SU-DHL-6 (cell line): ENCODE results near the gene TMEM198.

ENCODE experiments used
- CTCF ChIP-seq: fragments of 200-600 bp; sonication (generic); IDR thresholded peaks from one replicate; pipeline ENCODE4 v1.5.1; 2017; ENCODE audit warnings: antibody characterized with exemption, mild to moderate bottlenecking, low read length, moderate library complexity; ENCODE audit not compliant: insufficient read depth, poor library complexity, severe bottlenecking
- EZH2phosphoT487 ChIP-seq: fragments of 200-600 bp; sonication (generic), shearing (Covaris generic); conservative IDR thresholded peaks from 2 replicates; pipeline ENCODE4 v1.6.1; 2018; ENCODE audit warnings: mild to moderate bottlenecking, antibody characterized with exemption, low read length, moderate library complexity, mixed read lengths

- TF ChIP-seq CTCF (no peak), EZH2phosphoT487 (no peak)
Observed at GRCh38 chr2:219542931-219543595, 765 bp upstream of the TMEM198 start.
